Neutrophil (primary cell): ENCODE results near the gene KLHL33.
"Not testable (repeated sequence)": the region's sequence is repeated elsewhere in the genome, so short reads cannot be mapped to it uniquely, and the experiment has no call there.

Experiments used
- H3K27ac ChIP-seq: fragments of 200-600 bp; sonication (generic); 2 replicates; pipeline ENCODE4 v1.5.1; 2016; ENCODE audit warnings: mild to moderate bottlenecking, moderate library complexity
- H3K27me3 ChIP-seq: fragments of 200-600 bp; sonication (generic); 2 replicates; pipeline ENCODE4 v1.6.0; 2016; ENCODE audit warnings: mild to moderate bottlenecking
- H3K36me3 ChIP-seq: fragments of 200-600 bp; sonication (generic); 2 replicates; pipeline ENCODE4 v1.5.1; 2017
- H3K4me1 ChIP-seq, 2 experiments: fragments of 200-600 bp in 1 of 2; sonication (generic) in 1 of 2; 1 replicate in 1 of 2; 2 replicates in 1 of 2; pipeline versions ENCODE4 v1.5.1 to v1.6.1; 2013 to 2016; ENCODE audit warnings: low read depth in 1 of 2, low read length in 1 of 2, mild to moderate bottlenecking in 1 of 2, moderate library complexity in 1 of 2; ENCODE audit not compliant: control insufficient read depth in 1 of 2, insufficient read depth in 1 of 2
- H3K4me3 ChIP-seq, 2 experiments: fragments of 200-600 bp in 1 of 2; sonication (generic) in 1 of 2; 1 replicate in 1 of 2; 2 replicates in 1 of 2; pipeline ENCODE4 v1.5.1; 2013 to 2016; ENCODE audit warnings: low read depth in 1 of 2, low read length in 1 of 2, mild to moderate bottlenecking in 1 of 2, moderate library complexity in 1 of 2
- H3K9me3 ChIP-seq: fragments of 200-600 bp; sonication (generic); 2 replicates; pipeline ENCODE4 v1.5.1; 2016
- CTCF ChIP-seq: fragments of 200-600 bp; sonication (generic); IDR thresholded peaks from 2 replicates; pipeline ENCODE4 v1.5.1; 2016; ENCODE audit warnings: antibody characterized with exemption

Gene KLHL33

DNA sequence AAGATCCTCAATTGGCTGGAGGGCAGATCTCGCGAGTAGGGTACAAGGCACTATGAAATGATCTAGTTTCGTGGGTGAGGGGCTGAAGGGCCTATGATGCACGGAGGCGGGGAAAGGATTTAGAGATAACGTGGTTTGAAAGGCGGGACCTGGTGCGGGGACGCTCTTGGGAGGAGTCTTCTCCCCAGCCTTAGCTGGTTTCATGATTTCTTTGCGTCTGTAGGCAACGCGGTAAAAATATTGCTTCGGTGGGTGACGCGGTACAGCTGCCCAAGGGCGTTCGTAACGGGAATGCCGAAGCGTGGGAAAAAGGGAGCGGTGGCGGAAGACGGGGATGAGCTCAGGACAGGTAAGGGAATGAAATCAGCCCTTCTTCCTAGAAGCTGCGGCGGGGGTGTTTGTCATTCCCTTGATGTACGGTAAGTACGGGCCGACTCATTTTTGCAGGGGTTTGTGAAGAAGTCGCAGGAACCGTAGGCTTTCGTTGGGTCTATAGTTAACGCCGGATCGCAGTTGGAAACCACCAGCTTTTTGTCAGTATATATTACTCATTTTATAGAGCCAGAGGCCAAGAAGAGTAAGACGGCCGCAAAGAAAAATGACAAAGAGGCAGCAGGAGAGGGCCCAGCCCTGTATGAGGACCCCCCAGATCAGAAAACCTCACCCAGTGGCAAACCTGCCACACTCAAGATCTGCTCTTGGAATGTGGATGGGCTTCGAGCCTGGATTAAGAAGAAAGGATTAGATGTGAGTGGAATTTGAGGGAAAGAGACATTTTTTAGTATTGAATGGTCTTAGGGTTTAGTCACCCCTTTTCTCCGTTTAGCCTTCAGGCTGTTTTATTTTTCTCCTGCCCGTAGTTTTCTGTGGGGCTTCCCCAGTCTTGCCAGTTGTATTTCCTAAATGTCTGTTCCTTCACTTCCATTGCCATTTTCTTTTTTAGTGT lies 19.7 kb upstream of the KLHL33 start:
- H3K27ac ChIP-seq, result peak overlapping the region; percentile 88
- peaks cover 63 to 67% of the 10 kb centered on the region in 2 experiments for H3K4me1 ChIP-seq
- peaks cover 44% of the 10 kb centered on the region for H3K36me3 ChIP-seq
- no peak for TF ChIP-seq CTCF
- H3K27me3 ChIP-seq, result no peaks in the 10 kb centered on the region
- peak overlapping the region; percentile 87 to 93 for H3K4me3 ChIP-seq
- H3K9me3 ChIP-seq, result no peaks in the 10 kb centered on the region

GRCh38 chr14:20454516-20455354 lies 18.8 kb upstream of the KLHL33 start, which contains the start of the genes APEX1 and OSGEP:
APEX1 (plus strand) TSS chr14:20455226; CDS start chr14:20455646, 420 bp downstream.
OSGEP (minus strand) TSS chr14:20454812; CDS start chr14:20454683, 129 bp downstream.
- H3K9me3 ChIP-seq, result no peaks in the 10 kb centered on the region
- H3K4me3 ChIP-seq, result peak within 1 kb of the TSS; percentile 87 to 93
- peak; percentile 33 for TF ChIP-seq CTCF
- peaks cover 46% of the 10 kb centered on the region for H3K36me3 ChIP-seq
- H3K27me3 ChIP-seq, result no peaks in the 10 kb centered on the region
- H3K4me1 ChIP-seq, result peaks cover 54 to 58% of the 10 kb centered on the region in 2 experiments
- H3K27ac ChIP-seq, result peak within 1 kb of the TSS; percentile 88

DNA sequence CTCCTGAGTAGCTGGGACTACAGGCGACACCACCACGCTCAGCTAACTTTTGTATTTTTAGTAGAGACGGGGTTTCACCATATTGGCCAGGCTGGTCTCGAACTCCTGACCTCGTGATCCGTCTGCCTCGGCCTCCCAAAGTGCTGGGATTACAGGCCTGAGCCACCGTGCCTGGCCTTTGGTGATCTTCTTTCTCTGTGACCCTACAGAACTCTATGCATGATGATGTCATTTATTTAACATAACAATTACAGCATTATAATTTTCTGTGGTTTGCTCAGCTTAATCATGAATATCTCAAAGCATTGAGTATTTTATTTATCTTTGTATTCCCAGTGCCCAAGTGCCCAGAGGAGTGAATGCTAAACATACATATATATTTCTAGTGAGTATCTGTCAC lies 16.9 kb upstream of the KLHL33 start:
- not testable (repeated sequence) for H3K9me3 ChIP-seq, H3K27me3 ChIP-seq, H3K4me3 ChIP-seq, H3K27ac ChIP-seq
- Histone ChIP-seq H3K36me3 (peaks cover 46% of the 10 kb centered on the region), H3K4me1 (peaks cover 37 to 40% of the 10 kb centered on the region in 2 experiments)

DNA sequence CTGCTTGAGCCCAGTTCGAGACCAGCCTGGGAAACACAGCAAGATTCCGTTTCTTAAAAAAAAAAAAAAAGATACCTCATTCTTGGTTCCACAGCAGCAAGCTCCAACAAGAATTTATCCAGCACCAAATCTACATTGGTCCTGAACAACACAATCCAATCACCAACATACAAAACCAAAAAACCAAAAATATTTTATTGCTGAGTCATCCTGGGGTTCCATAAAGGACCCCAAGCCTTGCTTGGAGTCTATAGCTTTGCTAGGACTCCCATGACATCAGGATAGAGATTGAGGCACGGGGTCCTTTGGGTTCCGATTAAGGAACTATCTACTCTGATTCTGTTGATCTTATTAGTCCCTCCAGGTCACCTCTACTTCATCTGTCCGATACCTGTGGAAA lies 10.9 kb upstream of the KLHL33 start:
- peaks cover 0 to 1% of the 10 kb centered on the region in 2 experiments for H3K4me1 ChIP-seq
- H3K36me3 ChIP-seq, result peaks cover 60% of the 10 kb centered on the region
- H3K27ac ChIP-seq, result no peak overlapping the region
- no peaks in the 10 kb centered on the region for H3K9me3 ChIP-seq
- no peak overlapping the region for H3K4me3 ChIP-seq
- no peak for TF ChIP-seq CTCF
- H3K27me3 ChIP-seq, result no peaks in the 10 kb centered on the region

DNA sequence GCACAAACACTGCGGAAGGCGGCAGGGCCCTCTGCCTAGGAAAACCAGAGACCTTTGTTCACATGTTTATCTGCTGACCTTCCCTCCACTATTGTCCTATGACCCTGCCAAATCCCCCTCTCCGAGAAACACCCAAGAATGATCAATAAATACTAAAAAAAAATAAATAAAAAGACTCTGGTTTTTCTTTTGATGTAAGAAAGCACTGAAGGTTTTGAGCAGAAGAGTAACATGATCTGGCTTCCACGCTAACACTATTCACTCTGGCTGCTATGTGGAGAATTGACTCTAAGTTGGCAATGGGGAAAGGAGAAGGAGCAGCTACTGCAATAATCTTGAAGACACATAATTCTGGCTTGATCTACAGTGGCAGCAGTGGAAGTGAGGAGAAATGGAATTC lies 7.7 kb upstream of the KLHL33 start:
- H3K27me3 ChIP-seq, H3K9me3 ChIP-seq, H3K4me3 ChIP-seq, H3K27ac ChIP-seq: not testable (repeated sequence)
- Histone ChIP-seq H3K4me1 (peaks cover 13 to 17% of the 10 kb centered on the region in 2 experiments), H3K36me3 (peaks cover 34% of the 10 kb centered on the region)

GRCh38 chr14:20441461-20441860 lies 5.5 kb upstream of the KLHL33 start:
- peaks cover 12% of the 10 kb centered on the region for H3K36me3 ChIP-seq
- H3K4me3 ChIP-seq, result no peak overlapping the region
- peak overlapping the region; percentile 19 for H3K27ac ChIP-seq
- no peak for TF ChIP-seq CTCF
- no peaks in the 10 kb centered on the region for H3K9me3 ChIP-seq
- H3K27me3 ChIP-seq, result no peaks in the 10 kb centered on the region
- H3K4me1 ChIP-seq, result peaks cover 13 to 17% of the 10 kb centered on the region in 2 experiments
